RWPE1 (cell line): ENCODE data around the gene NXN.

Experiments used
- CTCF ChIA-PET: fragments of 350-600 bp; sonication (Branson Sonifier 250); formaldehyde crosslinking; extraction: SDS; loops from one replicate; lab custom pipeline; 2021; lab: Yijun Ruan, JAX
- POLR2A ChIA-PET: fragments of 400-600 bp; formaldehyde crosslinking; extraction: SDS; loops from one replicate; lab custom pipeline; 2020; ENCODE audit warnings: antibody characterized with exemption; ENCODE audit not compliant: low non-redundant PET; lab: Yijun Ruan, JAX
- DNase-seq: peaks from one replicate; pipeline ENCODE4 v3.0.0; 2012; ENCODE audit warnings: low spot score
- H3K27ac ChIP-seq: fragments of 450-650 bp; 2 replicates; pipeline ENCODE4 v1.5.1; 2017
- TF ChIP-seq, protein P1 (sequence below): fragments of 450-650 bp; conservative IDR thresholded peaks from 2 replicates; pipeline ENCODE4 v1.5.1; 2017; ENCODE audit warnings: low read depth, mild to moderate bottlenecking

The NXN gene

GRCh38 chr17:979539-980405 is at the start of gene NXN:
Gene NXN, minus strand, starts transcription at chr17:979776.
- CTCF ChIA-PET, result interaction anchor here (0.7 to 3.4 kb wide), 4 partner anchors 100 to 227 kb away, joined by 3 to 32 read pairs (median 8); no protein-coding TSS in a partner anchor
- TF ChIP-seq, protein P1, sequence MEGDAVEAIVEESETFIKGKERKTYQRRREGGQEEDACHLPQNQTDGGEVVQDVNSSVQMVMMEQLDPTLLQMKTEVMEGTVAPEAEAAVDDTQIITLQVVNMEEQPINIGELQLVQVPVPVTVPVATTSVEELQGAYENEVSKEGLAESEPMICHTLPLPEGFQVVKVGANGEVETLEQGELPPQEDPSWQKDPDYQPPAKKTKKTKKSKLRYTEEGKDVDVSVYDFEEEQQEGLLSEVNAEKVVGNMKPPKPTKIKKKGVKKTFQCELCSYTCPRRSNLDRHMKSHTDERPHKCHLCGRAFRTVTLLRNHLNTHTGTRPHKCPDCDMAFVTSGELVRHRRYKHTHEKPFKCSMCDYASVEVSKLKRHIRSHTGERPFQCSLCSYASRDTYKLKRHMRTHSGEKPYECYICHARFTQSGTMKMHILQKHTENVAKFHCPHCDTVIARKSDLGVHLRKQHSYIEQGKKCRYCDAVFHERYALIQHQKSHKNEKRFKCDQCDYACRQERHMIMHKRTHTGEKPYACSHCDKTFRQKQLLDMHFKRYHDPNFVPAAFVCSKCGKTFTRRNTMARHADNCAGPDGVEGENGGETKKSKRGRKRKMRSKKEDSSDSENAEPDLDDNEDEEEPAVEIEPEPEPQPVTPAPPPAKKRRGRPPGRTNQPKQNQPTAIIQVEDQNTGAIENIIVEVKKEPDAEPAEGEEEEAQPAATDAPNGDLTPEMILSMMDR, result 0 out of 2 replicates have a peak, but pooled peaks have one; percentile 1
- POLR2A ChIA-PET, result no interaction called here
- H3K27ac ChIP-seq, result peak within 1 kb of the TSS; percentile 91
- DNase-seq, result peak; percentile 85

DNA sequence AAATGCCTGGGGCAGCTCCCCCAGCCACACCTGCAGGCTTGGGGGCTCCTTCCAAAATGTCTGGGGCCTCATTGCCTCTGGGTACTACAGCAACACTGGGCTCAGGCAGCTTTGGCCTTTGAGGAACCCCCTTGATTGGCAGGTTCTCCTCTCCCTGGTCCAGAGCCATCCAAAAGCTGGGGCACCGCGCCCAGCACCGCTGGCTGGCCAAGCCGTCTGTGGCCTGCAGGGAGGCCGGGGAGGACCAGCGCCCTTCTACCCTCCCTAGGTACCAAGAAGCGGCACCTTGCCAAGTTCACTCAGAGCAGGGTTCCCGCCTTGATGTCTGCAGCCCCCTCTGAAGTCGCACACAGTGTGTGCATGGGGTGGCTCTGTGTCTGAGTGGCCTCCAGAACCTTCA is 47.5 kb upstream of the NXN start:
- POLR2A ChIA-PET, result no interaction called here
- TF ChIP-seq, protein P1, result no peak
- CTCF ChIA-PET, result no interaction called here
- no peak for DNase-seq
- no peak overlapping the region for H3K27ac ChIP-seq

GRCh38 chr17:1026599-1026975 is 47.0 kb upstream of the NXN start:
- CTCF ChIA-PET, result interaction anchor here (0.5 to 0.6 kb wide), 2 partner anchors 28 to 614 kb away, joined by 3 read pairs; no protein-coding TSS in a partner anchor
- H3K27ac ChIP-seq, result no peak overlapping the region
- POLR2A ChIA-PET, result no interaction called here
- DNase-seq, result no peak
- TF ChIP-seq, protein P1, result no peak

- POLR2A ChIA-PET, result no interaction called here
- DNase-seq, result no peak
- CTCF ChIA-PET, result interaction anchor here (0.5 to 0.6 kb wide), 2 partner anchors 27 to 614 kb away, joined by 3 read pairs; no protein-coding TSS in a partner anchor
- H3K27ac ChIP-seq, result no peak overlapping the region
- TF ChIP-seq, protein P1, result no peak
Observed at GRCh38 chr17:1025733-1026598, 46.4 kb upstream of the NXN start.

GRCh38 chr17:1024076-1024475 is 44.5 kb upstream of the NXN start:
- no peak for DNase-seq
- CTCF ChIA-PET, result no interaction called here
- TF ChIP-seq, protein P1, result no peak
- no peak overlapping the region for H3K27ac ChIP-seq
- POLR2A ChIA-PET, result no interaction called here
